Stimulated activated CD4-positive, alpha-beta T cell treated with anti-CD3 and anti-CD28 coated beads, Interleukin-4, amount 100 ng/mL, for 48 hours (primary cell): ENCODE results near the gene TSPAN17.

Experiments used
- DNase-seq, 2 donors: peaks; one replicate each; pipeline ENCODE4 v3.0.0-alpha.2; 2020; ENCODE audit warnings: low read depth in 2 of 2

The TSPAN17 gene

DNA sequence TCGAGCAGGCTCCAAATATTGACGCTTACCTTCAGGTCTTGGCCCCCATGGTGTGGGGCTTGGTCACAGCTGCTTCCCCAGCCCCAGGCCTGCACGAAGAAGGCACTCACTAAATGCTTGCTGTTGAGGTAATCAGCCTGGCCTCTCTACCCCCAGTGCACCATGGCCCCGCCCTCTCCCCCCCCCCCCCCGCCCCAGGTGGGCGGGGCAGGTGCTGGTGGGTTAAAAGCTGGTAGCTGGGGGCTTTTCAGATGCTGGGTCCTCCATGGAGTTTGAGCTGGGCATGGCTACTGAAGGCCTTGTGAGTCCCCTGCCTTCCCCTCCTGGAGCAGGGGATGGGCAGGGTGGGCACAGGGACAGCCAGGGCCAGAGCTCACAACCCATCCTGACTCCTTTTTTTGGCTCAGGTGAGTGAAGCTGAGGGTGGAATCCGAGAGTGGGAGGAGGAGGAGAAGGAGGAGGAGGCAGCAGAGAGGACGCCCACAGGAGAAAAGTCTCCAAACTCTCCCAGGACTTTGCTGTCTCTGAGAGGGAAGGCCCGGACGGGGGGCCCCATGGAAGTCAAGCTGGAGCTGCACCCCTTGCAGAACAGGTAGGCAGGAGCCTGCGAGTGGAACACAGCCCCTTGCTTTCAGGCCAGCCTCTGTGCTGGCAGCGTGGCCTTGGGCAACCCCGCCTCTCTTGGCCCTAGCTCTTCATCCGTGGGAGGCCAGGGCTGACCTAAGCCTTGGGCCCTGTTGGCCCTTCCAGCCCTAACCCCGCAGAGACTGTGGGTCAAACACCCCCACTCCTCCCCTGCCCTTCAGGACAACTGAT lies 4.4 kb upstream of the TSPAN17 start:
- no peak for DNase-seq

DNA sequence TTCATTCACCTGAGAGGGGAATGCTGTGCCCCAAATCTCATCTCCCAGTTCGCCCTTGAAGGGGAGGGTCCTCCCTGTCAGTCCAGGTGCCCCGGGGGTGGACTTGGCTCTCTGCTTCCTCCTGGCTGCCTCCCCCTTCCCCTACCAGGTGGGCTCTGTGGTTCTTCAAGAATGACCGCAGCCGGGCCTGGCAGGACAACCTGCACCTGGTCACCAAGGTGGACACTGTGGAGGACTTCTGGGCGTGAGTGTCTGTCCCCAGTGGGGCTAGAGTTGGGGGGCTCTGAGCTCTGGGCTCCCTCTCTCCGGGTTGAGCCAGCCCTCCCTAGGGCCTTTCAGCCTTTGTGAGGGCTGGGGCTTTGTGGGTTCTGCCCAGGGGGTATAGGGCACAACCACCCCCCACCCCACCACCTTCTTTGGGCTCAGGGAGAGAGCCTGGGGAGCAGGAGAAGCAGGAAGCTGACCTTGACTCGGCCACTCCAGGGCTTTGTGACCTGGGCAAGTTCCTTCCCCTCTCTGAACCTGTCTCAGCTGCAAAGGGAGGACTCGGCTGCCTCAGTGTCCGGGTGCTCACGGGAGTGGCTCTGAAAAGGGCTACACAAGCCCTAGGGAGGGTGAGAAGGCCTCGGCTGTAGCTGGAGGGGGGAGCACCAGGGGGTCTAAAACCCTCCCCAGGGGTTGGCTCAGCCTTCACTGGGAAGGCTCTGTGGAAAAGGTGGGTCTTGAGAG lies 3.6 kb upstream of the TSPAN17 start:
- no peak for DNase-seq

DNA sequence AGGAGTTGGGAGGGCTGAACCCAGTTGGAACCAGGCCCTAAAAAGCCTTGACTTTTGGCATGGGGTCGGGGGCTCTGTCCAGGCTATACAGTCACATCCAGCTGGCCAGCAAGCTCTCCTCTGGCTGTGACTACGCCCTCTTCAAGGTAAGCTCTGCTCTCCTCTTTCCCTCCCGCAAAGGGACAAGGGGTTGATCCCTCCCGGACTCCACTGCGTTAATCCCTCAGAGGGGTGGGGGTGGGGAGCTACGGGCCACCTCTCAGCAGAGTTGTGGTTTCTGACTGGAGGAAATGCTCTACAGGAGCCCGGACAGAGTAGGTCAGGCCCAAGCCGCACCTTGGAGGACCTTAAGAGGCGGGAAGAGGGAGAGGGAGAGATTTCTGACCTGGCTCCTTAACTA lies 3.0 kb upstream of the TSPAN17 start:
- DNase-seq: no peak

DNA sequence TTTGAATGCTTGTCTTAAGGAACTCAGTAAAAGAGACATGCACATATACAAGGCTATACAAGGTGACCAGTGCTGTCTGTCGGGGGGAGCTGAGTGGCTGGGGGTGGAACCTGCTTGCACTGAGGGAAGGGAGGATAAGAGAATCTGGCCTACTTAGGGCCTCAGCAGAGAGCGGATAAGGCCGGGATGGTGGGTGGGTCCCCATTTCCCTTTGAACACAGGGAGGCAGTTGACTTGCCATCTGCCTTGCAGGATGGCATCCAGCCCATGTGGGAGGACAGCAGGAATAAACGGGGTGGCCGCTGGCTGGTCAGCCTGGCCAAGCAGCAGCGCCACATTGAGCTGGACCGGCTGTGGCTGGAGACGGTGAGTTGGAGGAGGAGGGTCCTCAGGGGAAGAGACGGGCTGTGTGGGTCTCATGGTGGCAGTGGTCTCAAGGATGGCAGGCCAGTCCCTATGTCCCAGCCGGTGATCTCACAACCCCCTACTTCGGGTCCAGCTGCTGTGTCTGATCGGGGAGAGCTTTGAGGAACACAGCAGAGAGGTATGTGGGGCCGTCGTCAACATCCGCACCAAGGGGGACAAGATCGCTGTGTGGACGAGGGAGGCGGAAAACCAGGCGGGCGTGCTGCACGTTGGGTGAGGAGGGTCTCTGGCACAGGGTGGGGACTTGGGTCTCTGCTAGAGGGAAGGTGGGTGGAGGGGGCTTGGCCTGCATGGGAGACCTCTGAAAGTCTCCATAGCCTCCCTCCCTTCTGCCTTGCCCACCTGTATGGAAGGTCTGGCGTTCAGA lies 2.2 kb upstream of the TSPAN17 start:
- no peak for DNase-seq

- DNase-seq: no peak
Observed at GRCh38 chr5:176646049-176646706, 1.1 kb upstream of the TSPAN17 start.

- DNase-seq: no peak
Observed at GRCh38 chr5:176646707-176647029, 616 bp upstream of the TSPAN17 start.

DNA sequence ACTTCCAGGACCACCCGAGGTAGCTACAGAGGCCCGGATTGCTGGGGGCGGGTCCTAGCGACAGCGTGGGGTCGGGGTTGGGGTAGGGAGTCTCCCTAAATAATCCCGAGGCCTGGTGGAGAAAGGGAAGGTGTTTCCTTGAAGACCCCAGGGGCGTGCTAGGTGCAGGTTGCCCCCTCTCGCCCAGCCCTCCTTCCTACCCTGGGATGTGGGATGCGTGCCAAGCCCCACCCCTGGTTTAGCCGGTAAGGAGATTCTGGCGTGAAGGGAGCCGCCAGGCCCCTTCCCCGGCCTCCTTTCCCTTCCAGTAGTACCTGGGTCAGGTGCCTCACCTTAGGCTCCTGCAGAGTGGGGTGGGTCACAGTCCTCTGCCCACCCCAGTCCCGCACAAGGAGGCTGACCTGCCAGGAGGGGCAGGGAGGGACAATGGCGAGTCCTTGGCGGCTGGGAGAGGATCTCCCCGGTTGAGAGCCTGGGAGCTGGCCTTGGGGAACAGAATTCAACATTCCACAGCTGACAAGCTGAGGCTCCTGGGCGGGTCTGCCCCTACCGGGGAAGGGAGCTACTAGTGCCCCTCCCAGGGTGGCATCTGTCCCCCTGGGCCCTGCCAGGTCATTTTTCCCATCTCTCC lies 674 bp downstream of the TSPAN17 start:
- no peak for DNase-seq

DNA sequence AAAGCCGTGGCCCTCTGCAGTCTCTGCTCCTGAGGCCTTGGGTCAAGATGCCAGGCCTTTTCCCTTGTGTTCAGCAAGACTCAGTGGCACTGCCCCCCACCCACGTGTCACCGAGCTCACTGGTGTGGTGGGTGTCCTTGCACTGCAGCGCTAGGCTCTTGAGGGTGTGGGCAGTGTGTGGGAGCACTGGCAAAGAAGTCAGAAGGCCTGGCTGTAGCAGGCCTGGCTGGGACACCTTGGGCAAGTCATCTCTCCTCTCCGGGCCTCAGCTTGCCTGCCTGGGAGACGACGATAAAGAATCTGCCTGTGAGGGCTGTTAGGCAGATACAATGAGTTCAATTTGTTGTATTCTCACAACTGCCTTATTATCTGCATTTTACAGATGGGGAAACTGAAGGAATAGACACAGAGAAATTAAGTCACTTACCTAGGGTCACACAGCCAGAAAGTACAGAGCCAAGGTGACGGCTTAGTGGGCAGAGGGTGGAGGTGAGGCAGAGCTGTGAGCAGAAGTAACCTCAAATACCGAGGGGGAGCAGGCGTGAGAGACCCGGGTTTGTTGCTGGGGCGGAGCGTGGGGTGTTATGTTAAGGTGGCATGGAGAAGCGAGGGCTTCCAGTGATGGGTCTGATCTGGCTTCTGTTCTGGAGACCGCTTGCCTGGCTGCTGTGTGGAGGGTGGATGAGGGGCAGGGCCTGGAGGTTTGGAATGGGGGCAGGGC lies 1.4 kb downstream of the TSPAN17 start:
- no peak for DNase-seq

DNA sequence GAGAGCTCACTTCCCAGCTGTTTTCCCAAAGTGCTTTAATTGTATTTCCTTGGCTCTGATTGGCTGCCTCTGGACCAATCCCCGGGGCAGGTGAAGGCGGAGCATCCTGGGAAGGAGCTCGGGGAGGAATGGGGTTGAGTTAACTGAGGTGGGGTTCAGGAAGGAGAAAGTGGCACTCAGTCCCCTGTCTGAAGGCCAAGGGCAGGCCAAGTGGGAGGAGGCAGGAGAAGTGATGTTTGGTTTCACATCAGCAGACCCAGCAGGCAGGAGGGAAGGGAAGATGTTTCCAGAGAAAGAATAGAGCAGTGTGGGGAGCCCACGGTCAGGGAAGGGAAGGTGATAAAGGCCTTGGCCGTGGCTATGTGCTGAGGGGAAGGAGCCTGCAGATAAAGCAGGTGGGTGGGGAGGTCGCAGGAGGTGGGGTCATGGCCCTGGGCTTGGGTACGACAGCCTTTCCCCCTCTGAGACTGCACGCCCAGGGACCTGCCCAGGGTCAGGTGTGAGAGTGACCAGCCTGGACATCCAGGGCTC lies 3.1 kb downstream of the TSPAN17 start:
- no peak for DNase-seq

DNA sequence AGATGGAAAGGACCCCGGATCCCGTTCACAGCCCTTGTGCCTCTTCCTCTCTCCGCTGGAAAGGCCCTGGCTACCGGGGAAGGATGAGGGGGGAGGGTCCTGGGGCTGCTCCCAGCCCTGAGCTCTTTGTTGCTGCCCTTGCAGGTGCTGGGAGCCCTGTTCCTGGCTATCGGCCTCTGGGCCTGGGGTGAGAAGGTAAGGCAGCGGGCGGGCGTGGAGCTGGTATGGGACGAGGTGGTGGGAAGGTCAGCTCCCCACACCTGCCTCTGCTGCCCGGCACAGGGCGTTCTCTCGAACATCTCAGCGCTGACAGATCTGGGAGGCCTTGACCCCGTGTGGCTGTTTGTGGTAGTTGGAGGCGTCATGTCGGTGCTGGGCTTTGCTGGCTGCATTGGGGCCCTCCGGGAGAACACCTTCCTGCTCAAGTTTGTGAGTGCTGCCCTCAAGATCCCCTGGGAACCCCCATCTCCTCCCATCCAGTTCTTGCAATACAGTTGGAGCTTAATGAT lies 4.2 kb downstream of the TSPAN17 start:
- no peak for DNase-seq

GRCh38 chr5:176652136-176652535 lies 4.9 kb downstream of the TSPAN17 start:
- DNase-seq: no peak

DNA sequence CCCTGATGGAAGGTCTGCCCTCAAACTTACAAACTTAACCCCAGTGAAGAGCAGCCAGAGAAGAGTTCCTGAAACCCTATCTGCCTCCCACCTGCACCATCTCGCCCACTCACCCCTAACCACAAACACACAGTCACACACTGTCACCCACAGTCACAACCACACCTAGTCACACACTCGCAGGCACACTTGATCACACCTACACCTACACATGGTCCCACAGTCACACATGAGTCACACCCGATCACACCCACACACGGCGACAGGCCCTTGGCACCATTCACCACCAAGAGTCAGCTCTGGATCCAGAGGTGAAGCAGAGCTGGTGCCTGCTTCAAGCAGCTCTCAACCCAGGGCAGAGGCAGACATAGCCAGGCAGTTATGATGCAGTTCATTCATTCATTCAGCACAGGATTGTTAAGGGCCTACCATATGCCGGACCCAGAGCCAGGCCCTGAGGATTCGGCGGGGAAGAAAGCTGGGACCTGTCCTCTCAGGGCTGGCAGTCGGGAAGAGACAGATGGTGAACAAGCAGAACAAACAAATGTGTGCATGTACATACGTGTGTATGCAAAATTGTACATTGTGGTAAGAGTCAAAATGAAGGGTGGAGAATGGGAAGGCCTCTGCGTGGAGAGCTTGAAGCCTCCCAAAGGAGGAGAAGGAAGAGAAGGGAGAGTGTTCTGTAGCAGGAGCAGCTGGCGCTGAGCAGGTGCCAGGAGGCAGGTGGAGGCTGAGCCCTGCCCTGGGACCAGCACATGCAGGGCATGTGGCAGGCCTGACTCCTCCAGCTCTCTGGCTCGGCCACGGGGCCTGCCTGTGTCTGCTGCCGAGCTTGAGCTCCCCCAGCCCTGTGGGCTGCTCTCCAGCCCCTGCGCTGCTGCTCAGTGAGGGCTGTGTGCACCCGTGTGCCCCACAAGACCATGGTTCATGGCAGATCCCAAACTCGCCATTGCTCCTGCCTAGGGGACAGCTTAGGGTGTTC lies 6.4 kb downstream of the TSPAN17 start:
- peak; percentile 64 to 73 for DNase-seq

- no peak for DNase-seq
Observed at GRCh38 chr5:176654856-176655255, 7.6 kb downstream of the TSPAN17 start.

GRCh38 chr5:176656467-176656990 lies 9.2 kb downstream of the TSPAN17 start:
- no peak for DNase-seq

DNA sequence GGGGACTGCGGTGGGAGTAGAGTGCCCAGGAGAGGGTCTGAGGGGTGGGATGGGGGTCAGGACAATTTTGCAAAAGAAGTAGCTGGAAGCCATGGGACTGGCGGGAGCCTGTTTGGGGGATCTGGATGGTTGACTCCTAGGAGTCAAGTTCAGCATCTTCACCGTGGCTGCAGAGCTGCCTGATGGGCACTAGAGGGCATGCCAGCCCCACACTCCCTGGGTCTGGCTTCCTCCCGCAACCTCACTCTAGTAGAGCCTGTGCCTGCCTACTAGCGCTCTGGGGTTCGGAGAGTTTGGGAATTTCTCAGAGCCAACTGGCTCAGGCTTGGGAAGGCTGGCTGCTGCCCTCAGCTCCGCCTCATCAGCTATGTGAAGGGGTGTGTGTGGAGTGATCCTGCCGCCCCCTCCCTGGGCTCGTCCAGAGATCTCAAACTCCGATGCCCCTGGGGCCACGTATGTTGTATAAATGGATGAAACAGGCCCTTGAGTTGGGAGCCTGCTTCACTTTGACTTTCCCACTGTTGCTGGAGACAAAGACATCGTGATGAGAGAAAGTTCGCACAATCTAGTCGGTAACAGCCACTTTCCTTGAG lies 10.8 kb downstream of the TSPAN17 start:
- peak; percentile 52 to 53 for DNase-seq

GRCh38 chr5:176658817-176659511 lies 11.7 kb downstream of the TSPAN17 start:
- no peak for DNase-seq

- no peak for DNase-seq
Observed at GRCh38 chr5:176659512-176659839, 12.2 kb downstream of the TSPAN17 start.

- no peak for DNase-seq
Observed at GRCh38 chr5:176659860-176660461, 12.7 kb downstream of the TSPAN17 start.
